Amniotic stem cell (primary cell): ENCODE data around the gene GSX1.
"Not testable (repeated sequence)": the region's sequence is repeated elsewhere in the genome, so short reads cannot be mapped to it uniquely, and the experiment has no call there.

ENCODE experiments used
- DNase-seq: peaks from one replicate; lab custom pipeline; 2025; lab: John Stamatoyannopoulos, UW

GSX1 gene

DNA sequence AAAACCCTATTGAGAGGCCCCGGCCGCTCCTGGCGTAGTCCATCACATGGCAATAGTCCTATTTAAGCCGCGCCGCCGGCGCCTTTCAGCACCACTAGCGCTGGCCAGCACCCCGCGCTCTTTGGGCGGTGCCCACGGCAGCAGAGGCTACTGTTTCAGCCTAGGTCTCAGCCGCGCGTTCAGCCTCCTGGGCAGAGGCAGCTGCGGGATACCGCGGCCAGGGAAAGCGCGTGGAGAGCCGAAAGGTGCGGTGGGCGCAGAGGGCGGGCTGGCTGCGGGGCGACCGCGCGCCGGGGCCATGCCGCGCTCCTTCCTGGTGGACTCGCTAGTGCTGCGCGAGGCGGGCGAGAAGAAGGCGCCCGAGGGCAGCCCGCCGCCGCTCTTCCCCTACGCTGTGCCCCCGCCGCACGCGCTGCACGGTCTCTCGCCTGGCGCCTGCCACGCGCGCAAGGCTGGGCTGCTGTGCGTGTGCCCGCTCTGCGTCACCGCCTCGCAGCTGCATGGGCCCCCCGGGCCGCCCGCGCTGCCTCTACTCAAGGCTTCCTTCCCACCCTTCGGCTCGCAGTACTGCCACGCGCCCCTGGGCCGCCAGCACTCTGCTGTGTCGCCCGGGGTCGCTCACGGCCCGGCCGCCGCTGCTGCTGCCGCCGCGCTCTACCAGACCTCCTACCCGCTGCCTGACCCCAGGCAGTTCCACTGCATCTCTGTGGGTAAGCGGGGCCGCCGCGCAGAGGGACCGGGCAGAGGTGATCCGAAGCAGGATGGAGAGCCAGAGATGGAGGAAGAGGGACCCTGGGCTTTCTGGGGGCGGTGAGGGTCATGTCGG is at the start of gene GSX1:
GSX1 (plus strand) TSS at position 91 of the 826 bp plus-strand sequence; CDS start at position 299, 208 bp downstream.
- DNase-seq = no peak

DNA sequence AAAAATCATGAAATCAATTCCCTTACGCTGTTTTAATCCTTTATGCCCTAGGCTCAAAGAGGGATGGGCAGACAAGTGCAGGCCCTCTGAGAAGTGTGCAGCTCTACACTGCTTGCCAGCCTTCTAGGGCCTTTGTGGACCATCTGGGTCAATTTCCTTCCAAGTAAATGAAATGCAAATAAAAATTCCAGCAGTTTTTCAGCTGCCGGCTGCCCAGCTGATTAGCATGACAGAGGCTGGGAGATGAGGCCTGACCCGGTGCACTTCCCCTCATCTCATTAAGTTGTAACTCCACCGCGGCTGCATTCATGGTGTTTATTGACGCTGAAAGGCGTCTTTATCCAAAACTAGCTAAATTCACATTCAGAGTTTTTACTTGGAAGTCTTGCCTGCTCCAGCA is 47.5 kb upstream of the GSX1 start:
- no peak for DNase-seq

DNA sequence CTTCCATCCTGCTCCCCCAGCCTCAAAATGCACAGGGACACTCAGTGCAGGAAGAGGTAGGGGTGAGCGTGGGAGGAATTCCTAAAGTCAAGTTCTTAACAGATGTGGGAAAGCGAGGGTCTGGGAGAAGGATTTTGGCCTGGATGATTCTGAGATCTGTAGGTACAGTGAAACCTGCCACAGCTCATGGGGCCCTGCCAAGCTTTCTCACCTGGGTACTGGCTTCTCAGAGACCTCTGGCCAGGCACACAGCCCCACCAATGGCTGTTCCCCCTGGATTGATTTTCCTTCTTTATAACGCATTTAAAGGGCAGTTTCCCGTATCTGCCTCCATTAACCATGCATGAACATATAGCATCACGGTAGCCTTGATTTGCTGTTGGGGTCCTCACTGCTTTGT is 47.0 kb upstream of the GSX1 start:
- DNase-seq = no peak

DNA sequence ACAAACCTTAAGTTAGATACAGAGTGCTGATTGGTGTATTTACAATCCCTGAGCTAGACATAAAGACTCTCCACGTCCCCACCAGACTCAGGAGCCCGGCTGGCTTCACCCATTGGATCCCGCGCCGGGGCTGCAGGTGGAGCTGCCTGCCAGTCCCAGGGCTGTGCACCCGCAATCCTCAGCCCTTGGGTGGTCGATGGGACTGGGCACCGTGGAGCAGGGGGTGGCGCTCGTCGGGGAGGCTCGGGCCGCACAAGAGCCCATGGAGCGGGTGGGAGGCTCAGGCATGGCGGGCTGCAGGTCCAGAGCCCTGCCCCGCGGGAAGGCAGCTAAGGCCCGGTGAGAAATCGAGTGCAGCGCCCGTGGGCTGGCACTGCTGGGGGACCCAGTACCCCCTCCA is 44.1 kb upstream of the GSX1 start:
- not testable (repeated sequence) for DNase-seq

- DNase-seq = no peak
These were observed 40.2 kb upstream of the GSX1 start for GRCh38 chr13:27751953-27752532.

DNA sequence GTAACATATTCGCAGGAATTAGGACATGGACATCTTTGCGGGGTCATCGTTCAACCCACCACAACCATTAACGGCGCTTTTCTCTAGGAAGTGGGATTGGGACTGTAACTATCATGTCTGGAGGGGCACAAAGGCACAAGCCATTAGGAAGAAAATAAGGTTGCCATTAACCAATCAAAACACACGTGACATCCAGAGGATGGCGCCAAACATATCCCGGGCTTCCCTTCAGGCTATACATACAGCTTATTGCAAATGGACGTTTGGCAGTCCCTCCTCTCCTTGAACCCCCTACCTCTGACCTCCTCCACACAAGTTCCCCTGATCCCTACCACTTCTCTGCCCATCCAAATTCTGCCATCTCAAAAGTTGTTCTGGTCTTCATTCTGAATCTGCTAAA is 26.6 kb upstream of the GSX1 start:
- DNase-seq = no peak

- no peak for DNase-seq
These were observed 21.5 kb upstream of the GSX1 start for GRCh38 chr13:27770809-27771208.

GRCh38 chr13:27772651-27773425 is 19.4 kb upstream of the GSX1 start:
- DNase-seq = no peak

- no peak for DNase-seq
These were observed 18.1 kb upstream of the GSX1 start for GRCh38 chr13:27774169-27774568.

DNA sequence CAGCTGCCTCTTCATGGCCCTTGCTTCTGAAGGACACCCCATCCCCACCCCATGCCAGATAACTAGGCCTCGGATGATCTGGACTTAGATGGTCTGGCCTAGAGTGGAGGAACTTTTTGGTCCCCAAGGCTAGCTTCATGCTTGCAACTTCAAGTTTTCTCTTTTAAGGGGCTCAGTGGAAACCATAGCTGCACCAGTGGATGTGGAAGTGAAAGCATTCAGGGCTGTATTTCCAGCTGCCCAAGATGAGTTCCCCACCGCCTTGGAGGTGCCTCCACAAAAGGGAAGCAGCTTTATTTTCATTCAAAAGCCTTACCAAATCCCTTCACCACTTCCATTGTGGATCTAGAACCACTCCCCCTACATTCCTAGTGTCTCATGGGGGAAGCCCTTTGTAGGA is 17.6 kb upstream of the GSX1 start:
- no peak for DNase-seq

DNA sequence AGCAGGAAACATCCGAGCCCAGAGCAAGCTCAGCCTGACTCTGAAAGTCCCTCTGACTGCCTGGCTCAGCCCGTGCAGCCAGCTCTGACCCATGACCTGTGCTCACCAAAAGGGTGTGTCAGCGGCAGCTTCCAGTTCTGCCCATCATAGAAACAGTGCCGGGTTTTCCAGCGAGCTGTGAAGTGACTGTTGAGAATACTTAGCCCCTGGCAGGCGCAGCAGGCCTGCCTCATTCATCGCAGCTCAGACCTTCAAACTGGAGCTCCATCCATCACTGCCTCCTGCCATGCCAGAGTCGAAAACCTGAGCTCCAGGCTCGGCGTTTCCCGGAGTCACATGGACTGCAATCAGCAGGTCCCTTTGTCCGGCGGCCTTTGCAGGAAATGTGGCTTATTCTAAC is 16.3 kb upstream of the GSX1 start:
- no peak for DNase-seq

GRCh38 chr13:27782151-27782550 is 10.1 kb upstream of the GSX1 start:
- DNase-seq = no peak

- DNase-seq = no peak
These were observed 9.2 kb upstream of the GSX1 start for GRCh38 chr13:27783111-27783510.

DNA sequence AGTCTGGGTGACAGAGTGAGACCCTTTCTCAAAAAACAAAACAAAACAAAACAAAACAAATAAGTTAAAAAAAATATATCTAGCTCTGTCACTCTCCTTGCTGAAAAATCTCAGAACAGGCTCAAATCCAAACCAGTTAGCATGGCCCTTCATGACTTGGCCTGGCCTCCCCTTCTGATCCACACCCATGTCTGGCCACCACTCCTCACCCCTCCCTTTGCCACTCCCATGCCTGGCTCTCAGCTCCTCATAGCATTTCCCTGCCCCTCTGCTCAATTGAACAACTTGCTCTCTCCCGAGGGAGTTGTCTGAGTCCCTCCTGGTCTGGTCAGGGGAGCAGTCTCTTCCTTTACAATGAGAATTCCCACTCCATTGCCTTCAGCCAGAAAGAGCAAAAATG is 4.0 kb upstream of the GSX1 start:
- no peak for DNase-seq

DNA sequence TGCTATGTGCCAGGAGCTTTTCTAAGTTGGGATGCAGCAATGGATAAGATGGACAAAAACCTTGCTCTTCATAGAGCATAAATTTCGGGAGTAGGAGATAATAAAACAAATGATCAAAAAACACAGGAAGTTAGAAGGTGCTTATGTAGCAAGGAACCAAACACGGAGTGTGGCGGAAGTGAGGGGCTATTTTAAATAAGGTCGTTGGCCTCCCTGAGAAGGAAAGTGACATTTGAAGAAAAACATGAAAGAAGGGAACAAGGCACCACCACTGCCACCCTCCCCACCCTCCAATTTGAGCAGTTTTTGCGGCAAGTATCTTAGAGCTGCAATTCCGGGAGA is 3.2 kb upstream of the GSX1 start:
- DNase-seq = no peak

DNA sequence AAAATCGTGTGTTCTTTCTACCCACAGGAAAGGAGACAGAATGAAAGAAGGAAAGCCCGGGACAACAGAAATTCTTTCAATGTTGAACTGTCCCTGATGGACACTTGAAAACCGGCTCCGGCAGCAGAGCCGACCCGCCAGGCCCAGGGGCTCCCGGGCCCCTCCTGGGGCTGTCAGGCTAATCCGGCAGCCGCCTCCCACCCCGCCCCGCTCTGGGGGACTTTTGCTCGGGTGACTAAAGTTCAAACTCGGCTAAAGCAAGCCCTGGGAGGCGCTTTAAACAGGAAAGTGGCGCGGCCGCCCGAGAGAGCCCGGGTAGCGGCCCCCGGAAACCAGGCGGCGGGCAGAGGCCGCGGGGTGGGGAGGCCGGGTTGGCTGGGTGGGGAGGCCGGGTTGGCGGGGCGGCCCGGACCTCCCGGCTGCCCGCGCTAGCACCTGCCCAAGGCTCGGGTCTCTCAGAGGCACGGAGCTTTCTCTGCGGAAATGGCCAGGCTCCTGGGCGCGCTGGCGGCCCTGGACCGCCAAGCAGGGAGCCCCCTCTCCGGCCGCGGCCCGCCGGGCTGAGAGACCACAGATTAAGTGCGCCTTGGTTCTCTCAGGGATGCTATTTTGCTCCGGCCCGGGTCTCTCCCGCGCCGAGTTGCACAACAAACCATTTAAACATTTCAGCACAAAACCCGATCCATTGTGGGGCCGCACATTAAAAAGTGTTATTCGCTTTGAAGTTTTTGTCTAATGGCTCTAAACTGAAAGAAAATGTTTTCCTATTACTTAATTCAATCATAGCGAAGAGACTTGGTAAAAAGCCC is 2.6 kb upstream of the GSX1 start:
- DNase-seq = no peak

- DNase-seq = no peak
These were observed 1.8 kb upstream of the GSX1 start for GRCh38 chr13:27790523-27790922.

DNA sequence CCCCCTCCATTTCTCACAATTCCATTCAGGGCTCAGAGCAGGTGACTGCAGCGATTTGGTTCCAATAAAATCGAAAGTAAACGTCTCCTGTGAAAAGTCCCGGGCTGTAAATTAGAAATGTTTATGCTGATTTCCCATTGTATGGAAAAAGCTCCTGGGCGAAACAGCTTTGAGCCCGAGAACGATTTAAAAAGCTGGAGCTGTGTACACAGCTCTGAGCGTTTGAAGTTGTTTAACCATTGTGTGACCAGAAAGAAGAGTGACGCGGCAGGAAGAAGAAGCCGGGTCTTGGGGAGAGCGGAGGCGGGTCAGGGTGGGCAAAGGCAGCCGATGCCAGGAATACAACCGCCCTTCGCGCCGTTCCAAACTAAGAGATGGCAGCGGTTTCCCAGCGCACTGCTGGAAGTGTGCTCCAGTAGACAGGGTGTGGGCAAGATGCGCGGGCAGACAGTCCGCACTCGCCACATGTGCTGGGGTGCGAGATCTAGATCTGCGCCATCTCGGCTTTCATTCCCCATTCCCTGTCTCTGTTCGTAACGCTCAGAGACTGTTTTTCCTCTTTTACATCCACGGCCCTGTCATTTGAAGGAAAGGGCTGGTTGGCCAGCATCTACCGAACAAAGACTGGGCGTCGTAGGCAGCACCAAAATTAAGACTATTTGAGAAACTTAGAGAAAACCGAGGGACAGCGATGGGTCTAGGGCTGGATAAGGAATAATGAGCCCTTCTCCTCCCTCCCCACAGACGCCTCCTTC is 960 bp upstream of the GSX1 start:
- DNase-seq = no peak

GRCh38 chr13:27791901-27792392 is 336 bp upstream of the GSX1 start:
- no peak for DNase-seq

DNA sequence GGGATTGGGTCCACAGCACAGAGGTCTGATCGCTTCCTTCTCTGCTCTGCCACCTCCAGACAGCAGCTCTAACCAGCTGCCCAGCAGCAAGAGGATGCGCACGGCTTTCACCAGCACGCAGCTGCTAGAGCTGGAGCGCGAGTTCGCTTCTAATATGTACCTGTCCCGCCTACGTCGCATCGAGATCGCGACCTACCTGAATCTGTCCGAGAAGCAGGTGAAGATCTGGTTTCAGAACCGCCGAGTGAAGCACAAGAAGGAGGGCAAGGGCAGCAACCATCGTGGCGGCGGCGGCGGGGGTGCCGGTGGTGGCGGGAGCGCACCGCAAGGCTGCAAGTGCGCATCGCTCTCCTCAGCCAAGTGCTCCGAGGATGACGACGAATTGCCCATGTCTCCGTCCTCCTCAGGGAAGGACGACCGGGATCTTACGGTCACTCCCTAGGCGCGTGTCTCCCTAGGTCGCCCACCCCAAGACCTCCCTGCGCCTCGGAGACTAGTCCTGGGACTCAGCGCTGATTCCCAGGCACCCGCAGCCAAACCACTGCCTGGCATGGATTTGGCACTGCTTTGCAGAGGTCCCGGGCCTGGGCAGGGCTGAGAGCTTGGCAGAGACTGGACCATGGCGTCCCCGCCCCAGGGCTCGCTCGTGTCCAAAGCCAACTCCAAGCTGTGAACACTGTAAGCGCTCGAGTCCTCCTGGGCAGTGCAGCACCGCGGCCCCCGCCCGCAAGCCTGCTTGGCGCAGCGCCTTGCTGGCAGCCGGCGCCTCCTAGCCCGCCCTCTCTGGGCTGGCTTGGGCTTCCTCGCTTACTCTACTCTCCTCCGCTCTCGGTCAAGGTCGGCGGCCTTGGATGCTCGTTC is 1.5 kb downstream of the GSX1 start:
- DNase-seq = no peak

DNA sequence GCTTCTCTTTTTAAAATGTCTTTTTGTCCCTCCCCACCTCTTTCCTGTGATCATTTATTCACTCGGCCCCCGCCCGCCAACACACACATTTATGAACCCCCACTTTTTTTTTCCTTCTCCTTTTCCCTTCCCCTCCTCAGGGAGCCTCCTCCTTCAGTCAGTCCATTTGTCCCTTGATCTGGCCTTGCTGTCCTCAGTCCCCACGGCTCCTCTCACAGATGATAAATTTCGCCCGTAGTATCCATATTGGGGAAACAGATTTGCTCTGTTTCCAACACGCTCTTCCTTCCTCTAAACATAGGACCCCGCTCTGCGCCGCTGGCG is 2.0 kb downstream of the GSX1 start:
- DNase-seq = no peak
